Measurements from ENCODE around the gene IL18BP. TPM values are rescaled to one million over a fixed set of nuclear protein-coding genes. Genes with fewer than 3 reads are reported as not detected.
A peak's percentile ranks its signal among the peaks of the same experiment; 100 is the strongest.

IL18BP gene
- 1 to 10 TPM in 3 of 4 donors, under 1 TPM in 1; 0.91 to 3.0 (median 2.5) TPM for total RNA-seq

DNA sequence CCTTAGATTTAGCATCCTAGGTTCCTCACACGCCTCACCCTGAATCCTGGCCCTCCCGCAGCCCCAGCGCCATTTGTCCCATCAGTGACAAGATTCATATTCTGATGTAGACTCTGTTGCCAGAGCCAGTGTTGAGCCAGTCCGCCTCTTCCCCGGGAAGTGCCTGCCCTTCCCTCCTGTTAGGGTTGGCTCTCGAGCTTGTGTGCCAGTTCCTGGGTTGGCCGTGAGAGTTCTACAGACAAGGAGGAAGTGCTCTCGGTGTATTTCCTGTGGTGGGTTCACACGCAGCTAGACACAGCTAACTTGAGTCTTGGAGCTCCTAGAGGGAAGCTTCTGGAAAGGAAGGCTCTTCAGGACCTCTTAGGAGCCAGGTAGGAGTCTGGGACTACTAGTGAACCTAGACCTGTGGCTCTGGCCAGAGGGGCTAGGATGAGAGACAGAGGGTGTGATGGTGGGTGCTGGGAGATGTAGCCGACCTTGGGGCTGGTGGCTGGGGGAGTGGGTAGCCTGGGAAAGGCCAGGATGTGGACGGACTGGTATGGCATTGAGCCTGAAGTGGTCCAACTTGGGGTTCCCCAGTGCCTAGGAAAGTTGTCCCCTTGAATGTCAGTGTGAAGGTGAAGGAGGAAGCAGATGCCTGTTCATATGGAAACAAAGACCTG is at the start of gene IL18BP:
Gene IL18BP (plus strand): TSS at position 261 of the 662 bp plus-strand sequence. CDS start 1,076 bp downstream, outside the sequence.
- intact Hi-C loops (cut with DNase I; ENCODE audit: low total_unique reads) (no loop called here), in situ Hi-C loops (cut with MboI; ENCODE audit: low sequenced_read_pairs in 4 of 4) (loop anchor here in 2 of 4 donors (25.0 kb wide), 2 partner anchors 414 to 439 kb away; partner anchors contain the start of gene CLPB (in 1 of the 2))
- Histone ChIP-seq H3K4me1 (peaks cover 7 to 10% of the 10 kb centered on the region in 2 donors), H3K4me3 (peak within 1 kb of the TSS in 2 of 4 donors; percentile 22 to 24), H3K27me3 (no peaks in the 10 kb centered on the region), H3K36me3 (peaks cover 0 to 11% of the 10 kb centered on the region in 2 donors), H3K27ac (peak within 1 kb of the TSS; percentile 39 to 73 (median 58)), H3K9me3 (no peaks in the 10 kb centered on the region)
- TF ChIP-seq POLR2A (IDR thresholded peaks at IDR 0.05) = no peak
- TF ChIP-seq, protein P1, sequence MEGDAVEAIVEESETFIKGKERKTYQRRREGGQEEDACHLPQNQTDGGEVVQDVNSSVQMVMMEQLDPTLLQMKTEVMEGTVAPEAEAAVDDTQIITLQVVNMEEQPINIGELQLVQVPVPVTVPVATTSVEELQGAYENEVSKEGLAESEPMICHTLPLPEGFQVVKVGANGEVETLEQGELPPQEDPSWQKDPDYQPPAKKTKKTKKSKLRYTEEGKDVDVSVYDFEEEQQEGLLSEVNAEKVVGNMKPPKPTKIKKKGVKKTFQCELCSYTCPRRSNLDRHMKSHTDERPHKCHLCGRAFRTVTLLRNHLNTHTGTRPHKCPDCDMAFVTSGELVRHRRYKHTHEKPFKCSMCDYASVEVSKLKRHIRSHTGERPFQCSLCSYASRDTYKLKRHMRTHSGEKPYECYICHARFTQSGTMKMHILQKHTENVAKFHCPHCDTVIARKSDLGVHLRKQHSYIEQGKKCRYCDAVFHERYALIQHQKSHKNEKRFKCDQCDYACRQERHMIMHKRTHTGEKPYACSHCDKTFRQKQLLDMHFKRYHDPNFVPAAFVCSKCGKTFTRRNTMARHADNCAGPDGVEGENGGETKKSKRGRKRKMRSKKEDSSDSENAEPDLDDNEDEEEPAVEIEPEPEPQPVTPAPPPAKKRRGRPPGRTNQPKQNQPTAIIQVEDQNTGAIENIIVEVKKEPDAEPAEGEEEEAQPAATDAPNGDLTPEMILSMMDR (IDR thresholded peaks at IDR 0.05 in 4 of 5, conservative IDR thresholded peaks at IDR 0.05 in 1 of 5) = no peak
- ATAC-seq (no peak), DNase-seq (no peak)

DNA sequence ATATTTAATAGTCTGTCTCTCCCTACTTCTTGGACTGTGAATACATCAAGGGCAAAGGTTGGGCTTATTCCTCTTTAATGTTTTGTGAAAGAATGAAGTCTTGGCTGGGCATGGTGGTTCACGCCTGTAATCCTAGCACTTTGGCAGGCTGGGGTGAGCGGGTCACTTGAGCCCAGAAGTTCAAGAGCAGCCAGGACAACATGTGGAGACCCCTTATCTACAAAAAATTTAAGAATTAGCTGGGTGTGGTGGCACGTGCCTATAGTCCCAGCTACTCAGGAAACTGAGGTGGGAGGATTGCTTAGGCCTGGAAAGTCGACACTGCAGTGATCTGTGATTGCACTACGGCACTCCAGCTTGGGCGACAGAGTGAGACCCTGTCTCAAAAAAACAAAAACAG is 49.7 kb upstream of the IL18BP start:
- H3K36me3 ChIP-seq = no peaks in the 10 kb centered on the region
- H3K9me3 ChIP-seq = no peaks in the 10 kb centered on the region
- H3K4me3 ChIP-seq = no peak overlapping the region
- no peak for TF ChIP-seq POLR2A (IDR thresholded peaks at IDR 0.05)
- TF ChIP-seq, protein P1 (IDR thresholded peaks at IDR 0.05 in 4 of 5, conservative IDR thresholded peaks at IDR 0.05 in 1 of 5) = no peak
- in situ Hi-C loops (cut with MboI; ENCODE audit: low sequenced_read_pairs in 4 of 4) (no loop called here), intact Hi-C loops (cut with DNase I; ENCODE audit: low total_unique reads) (no loop called here)
- peak overlapping the region in 1 of 4 donors; percentile 43 for H3K27ac ChIP-seq
- H3K27me3 ChIP-seq = no peaks in the 10 kb centered on the region
- ATAC-seq (no peak), DNase-seq (no peak)
- H3K4me1 ChIP-seq = peaks cover 46 to 49% of the 10 kb centered on the region in 2 donors

DNA sequence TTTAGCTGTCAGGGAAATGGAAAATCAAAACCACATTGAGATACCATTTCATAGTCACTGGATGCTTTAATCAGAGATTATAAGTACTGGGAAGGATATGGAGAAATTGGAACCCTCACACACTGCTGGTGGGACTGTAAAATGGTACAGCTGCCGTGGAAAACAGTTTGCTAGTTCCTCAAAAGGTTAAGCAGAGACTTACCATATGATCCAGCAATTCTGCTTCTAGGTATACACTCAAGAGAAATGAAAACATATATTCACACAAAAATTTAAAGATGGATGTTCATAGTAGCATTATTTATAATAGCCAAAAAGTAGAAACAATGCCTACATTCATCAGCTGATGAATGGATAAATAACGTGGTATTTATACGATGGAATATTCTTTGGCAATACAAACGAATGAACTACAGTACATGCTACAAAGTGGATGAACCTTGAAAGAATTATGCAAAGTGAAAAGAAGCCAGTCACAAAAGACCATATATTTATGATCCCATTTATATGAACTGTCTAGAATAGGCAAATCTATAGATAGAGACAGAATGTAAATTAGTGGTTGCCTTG is 46.9 kb upstream of the IL18BP start:
- H3K27ac ChIP-seq = no peak overlapping the region
- H3K4me3 ChIP-seq = no peak overlapping the region
- H3K27me3 ChIP-seq = no peaks in the 10 kb centered on the region
- ATAC-seq = no peak
- no peaks in the 10 kb centered on the region for H3K36me3 ChIP-seq
- DNase-seq = no peak
- TF ChIP-seq, protein P1 (IDR thresholded peaks at IDR 0.05 in 4 of 5, conservative IDR thresholded peaks at IDR 0.05 in 1 of 5) = no peak
- intact Hi-C loops (cut with DNase I; ENCODE audit: low total_unique reads) = no loop called here
- peaks cover 49 to 50% of the 10 kb centered on the region in 2 donors for H3K4me1 ChIP-seq
- in situ Hi-C loops (cut with MboI; ENCODE audit: low sequenced_read_pairs in 4 of 4) = no loop called here
- H3K9me3 ChIP-seq = no peaks in the 10 kb centered on the region

DNA sequence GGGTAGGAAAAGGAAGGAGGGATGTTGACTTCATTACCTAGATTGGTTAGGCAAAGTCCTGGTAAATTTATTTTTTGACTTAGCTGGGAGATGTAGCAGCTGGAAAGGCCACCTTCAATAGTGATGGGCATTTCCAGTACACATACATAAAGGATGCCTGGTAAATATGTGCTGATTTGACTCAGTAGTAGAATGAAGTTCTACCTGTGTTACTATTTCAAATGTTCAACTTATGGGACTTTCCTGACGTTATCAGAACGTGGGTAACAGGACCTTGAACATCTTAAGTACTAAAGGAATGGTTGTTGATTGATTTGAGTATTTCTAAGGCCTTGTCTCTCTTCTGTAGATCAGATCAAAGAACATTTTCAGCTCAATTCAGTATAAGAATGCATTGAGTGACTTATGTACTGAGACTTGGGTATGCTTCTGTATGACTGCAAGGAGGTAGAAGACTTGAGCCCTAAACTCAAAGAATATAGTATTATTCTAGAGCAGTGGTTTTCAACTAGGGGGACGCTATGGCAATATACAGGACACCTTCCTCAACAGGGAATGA is 42.7 kb upstream of the IL18BP start:
- Histone ChIP-seq H3K36me3 (peaks cover 0 to 13% of the 10 kb centered on the region in 2 donors), H3K4me3 (no peak overlapping the region), H3K9me3 (no peaks in the 10 kb centered on the region), H3K4me1 (peaks cover 21 to 25% of the 10 kb centered on the region in 2 donors), H3K27me3 (no peaks in the 10 kb centered on the region), H3K27ac (no peak overlapping the region)
- no peak for DNase-seq
- intact Hi-C loops (cut with DNase I; ENCODE audit: low total_unique reads) = no loop called here
- no peak for TF ChIP-seq POLR2A (IDR thresholded peaks at IDR 0.05)
- TF ChIP-seq, protein P1 (IDR thresholded peaks at IDR 0.05 in 4 of 5, conservative IDR thresholded peaks at IDR 0.05 in 1 of 5) = no peak
- in situ Hi-C loops (cut with MboI; ENCODE audit: low sequenced_read_pairs in 4 of 4) = no loop called here
- no peak for ATAC-seq

All from gastrocnemius medialis (tissue), 4 donors.